Kidney (tissue), 14 donors: ENCODE data around the gene RETREG1. TPM values are rescaled to one million over a fixed set of nuclear protein-coding genes. Genes with fewer than 3 reads are reported as not detected.

Experiments
- DNase-seq, 5 donors: peaks; one replicate each; pipeline ENCODE4 v3.0.0-alpha.2; 2013 to 2020
- FAIRE-seq: peaks from 2 replicates; lab custom pipeline; 2012; peaks lifted over from hg19 to GRCh38; lab: Jason Lieb, UNC
- H3K27ac ChIP-seq, 2 donors: one replicate each; pipeline ENCODE4 v1.7.0; 2013; ENCODE audit warnings: low read depth in 2 of 2, low read length in 2 of 2, inconsistent platforms in 1 of 2
- H3K27me3 ChIP-seq: one replicate; pipeline ENCODE4 v1.7.1; 2013; ENCODE audit warnings: low read length, inconsistent platforms; ENCODE audit not compliant: control insufficient read depth, insufficient read depth
- H3K36me3 ChIP-seq, 3 donors: one replicate each; pipeline versions ENCODE4 v1.7.0 to v1.7.1; 2013; ENCODE audit warnings: low read length in 3 of 3, control low read depth in 1 of 3, inconsistent platforms in 1 of 3; ENCODE audit not compliant: insufficient read depth in 3 of 3, control insufficient read depth in 2 of 3
- H3K4me1 ChIP-seq, 3 donors: one replicate each; pipeline versions ENCODE4 v1.7.0 to v1.7.1; 2013; ENCODE audit warnings: low read length in 3 of 3, inconsistent platforms in 1 of 3, low read depth in 1 of 3; ENCODE audit not compliant: control insufficient read depth in 2 of 3, insufficient read depth in 2 of 3
- H3K4me3 ChIP-seq, 3 donors: one replicate each; pipeline versions ENCODE4 v1.7.0 to v1.8.1; 2013; ENCODE audit warnings: low read length in 3 of 3, control low read depth in 1 of 3, inconsistent platforms in 1 of 3
- H3K9ac ChIP-seq, 3 donors: one replicate each; pipeline versions ENCODE4 v1.7.0 to v1.7.1; 2013; ENCODE audit warnings: low read length in 3 of 3, control low read depth in 1 of 3, inconsistent platforms in 1 of 3
- H3K9me3 ChIP-seq, 3 donors: one replicate each; pipeline versions ENCODE4 v1.7.0 to v1.7.1; 2013; ENCODE audit warnings: low read length in 3 of 3, control low read depth in 1 of 3, inconsistent platforms in 1 of 3; ENCODE audit not compliant: control insufficient read depth in 2 of 3, insufficient read depth in 1 of 3
- CTCF ChIP-seq: IDR thresholded peaks from 3 replicates; pipeline ENCODE4 v1.5.1; 2012; ENCODE audit warnings: mild to moderate bottlenecking, moderate library complexity, borderline replicate concordance; ENCODE audit not compliant: insufficient read depth; ENCODE audit errors: extremely low read depth
- intact Hi-C: fragments of 100-400 bp; cut with DNase I; formaldehyde crosslinking; loops from one replicate; pipeline ENCODE4 v1.11.1; 2022
- polyA plus RNA-seq: library from polyadenylated mRNA; stranded (reverse); fragments of 350-450 nt; fragmentation: Illumina TruSeq; extraction: RNeasy Lipid Tissue Mini Kit (QIAGEN cat#74804); gene quantifications from one replicate; pipeline ENCODE4 v1.2.3, GENCODE V29; 2014; ENCODE audit warnings: low read depth, low replicate concordance; ENCODE audit not compliant: insufficient read depth
- total RNA-seq: library from RNA; stranded (reverse); fragmentation: NEBNext Ultra II Directional; extraction: Animal tissue kit (Norgen Biotek cat#: 25700); gene quantifications from one replicate; pipeline ENCODE4 v1.2.1, GENCODE V29; 2021
- donor health status: control.
- donor health status: control.
- donor health status: control.
- donor health status: control.
- donor health status: control.
- donor health status: DM: yes; HTN: yes; CAD: no.
- donor health status: Normal renal cell carcinoma (clear cell type).

RETREG1 gene
- total and polyA plus RNA-seq, 2 donors from 2014 or later, result 53.6 to 104 TPM

GRCh38 chr5:16538006-16538405 is 78.8 kb downstream of the RETREG1 start:
- FAIRE-seq (no peak), DNase-seq (no peak)
- Histone ChIP-seq H3K27ac (peak overlapping the region; percentile 90 to 92), H3K27me3 (no peaks in the 10 kb centered on the region), H3K4me1 (peaks cover 0 to 22% (median 4%) of the 10 kb centered on the region in 3 donors), H3K9me3 (no peaks in the 10 kb centered on the region), H3K4me3 (no peak overlapping the region), H3K36me3 (no peaks in the 10 kb centered on the region), H3K9ac (no peak overlapping the region)
- TF ChIP-seq CTCF, result no peak
- intact Hi-C loops, result no loop called here

GRCh38 chr5:16536818-16537217 is 80.0 kb downstream of the RETREG1 start:
- TF ChIP-seq CTCF, result no peak
- intact Hi-C loops, result no loop called here
- Histone ChIP-seq H3K9ac (no peak overlapping the region), H3K4me1 (peaks cover 0 to 22% (median 4%) of the 10 kb centered on the region in 3 donors), H3K27ac (peak overlapping the region in 1 of 2 donors; percentile 16), H3K4me3 (no peak overlapping the region), H3K36me3 (no peaks in the 10 kb centered on the region), H3K27me3 (no peaks in the 10 kb centered on the region), H3K9me3 (no peaks in the 10 kb centered on the region)
- FAIRE-seq (no peak), DNase-seq (no peak)

- Histone ChIP-seq H3K27ac (peak overlapping the region in 1 of 2 donors; percentile 16), H3K9ac (no peak overlapping the region)
- no peak for FAIRE-seq
Observed at GRCh38 chr5:16536246-16536645, 80.6 kb downstream of the RETREG1 start.

More at GRCh38 chr5:16536246-16536645, 80.6 kb downstream of the RETREG1 start:
- intact Hi-C loops, result no loop called here
- no peaks in the 10 kb centered on the region for H3K36me3 ChIP-seq
- H3K4me3 ChIP-seq, result no peak overlapping the region
- H3K27me3 ChIP-seq, result no peaks in the 10 kb centered on the region
- TF ChIP-seq CTCF, result no peak
- H3K9me3 ChIP-seq, result no peaks in the 10 kb centered on the region
- peaks cover 0 to 22% (median 4%) of the 10 kb centered on the region in 3 donors for H3K4me1 ChIP-seq
- DNase-seq, result no peak
